ENCODE results near the gene REV1.

Gene REV1

GRCh38 chr2:99488539-99489062, 1.2 kb downstream of the REV1 start:
- Histone ChIP-seq H3K27me3 (ENCODE audit: insufficient read depth, low read length, poor library complexity) (peaks cover 9% of the 10 kb centered on the region), H3K4me1 (ENCODE audit: insufficient read depth, low read length) (peaks cover 43% of the 10 kb centered on the region), H3K4me3 (ENCODE audit: low read depth in 1 of 2, low read length in 2 of 2) (peak overlapping the region; percentile 42 to 86), H3K9ac (ENCODE audit: low read depth, low read length) (peak overlapping the region; percentile 85), H4K20me1 (ENCODE audit: insufficient read depth, low read length) (peaks cover 44% of the 10 kb centered on the region), H2AFZ (ENCODE audit: low read depth, low read length) (peak overlapping the region; percentile 73), H3K27ac (ENCODE audit: low read length) (peak overlapping the region; percentile 70), H3K4me2 (ENCODE audit: insufficient read depth, low read length) (peak overlapping the region; percentile 86), H3K9me3 (ENCODE audit: insufficient read depth, low read length, severe bottlenecking) (no peaks in the 10 kb centered on the region), H3K79me2 (ENCODE audit: insufficient read depth, low read length) (peaks cover 61% of the 10 kb centered on the region), H3K36me3 (ENCODE audit: insufficient read depth, low read length) (no peaks in the 10 kb centered on the region; the same call in 1 of the 2 replicates)
- peak; percentile 14; the same call in 1 of the 3 replicates for ATAC-seq (ENCODE audit: insufficient read depth, low read depth)
- DNase-seq = peak; percentile 19
- TF ChIP-seq, protein P1, sequence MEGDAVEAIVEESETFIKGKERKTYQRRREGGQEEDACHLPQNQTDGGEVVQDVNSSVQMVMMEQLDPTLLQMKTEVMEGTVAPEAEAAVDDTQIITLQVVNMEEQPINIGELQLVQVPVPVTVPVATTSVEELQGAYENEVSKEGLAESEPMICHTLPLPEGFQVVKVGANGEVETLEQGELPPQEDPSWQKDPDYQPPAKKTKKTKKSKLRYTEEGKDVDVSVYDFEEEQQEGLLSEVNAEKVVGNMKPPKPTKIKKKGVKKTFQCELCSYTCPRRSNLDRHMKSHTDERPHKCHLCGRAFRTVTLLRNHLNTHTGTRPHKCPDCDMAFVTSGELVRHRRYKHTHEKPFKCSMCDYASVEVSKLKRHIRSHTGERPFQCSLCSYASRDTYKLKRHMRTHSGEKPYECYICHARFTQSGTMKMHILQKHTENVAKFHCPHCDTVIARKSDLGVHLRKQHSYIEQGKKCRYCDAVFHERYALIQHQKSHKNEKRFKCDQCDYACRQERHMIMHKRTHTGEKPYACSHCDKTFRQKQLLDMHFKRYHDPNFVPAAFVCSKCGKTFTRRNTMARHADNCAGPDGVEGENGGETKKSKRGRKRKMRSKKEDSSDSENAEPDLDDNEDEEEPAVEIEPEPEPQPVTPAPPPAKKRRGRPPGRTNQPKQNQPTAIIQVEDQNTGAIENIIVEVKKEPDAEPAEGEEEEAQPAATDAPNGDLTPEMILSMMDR (IDR thresholded peaks at IDR 0.05; ENCODE audit: borderline replicate concordance, extremely low read depth, low read length, poor library complexity, severe bottlenecking) = no peak
- no peak for TF ChIP-seq EZH2 (IDR thresholded peaks at IDR 0.05; ENCODE audit: borderline replicate concordance, low read depth, low read length, severe bottlenecking)

- no peaks in the 10 kb centered on the region; the same call in 1 of the 2 replicates for H3K36me3 ChIP-seq (ENCODE audit: insufficient read depth, low read length)
- H3K4me1 ChIP-seq (ENCODE audit: insufficient read depth, low read length) = peaks cover 43% of the 10 kb centered on the region
- peaks cover 2% of the 10 kb centered on the region for H3K27me3 ChIP-seq (ENCODE audit: insufficient read depth, low read length, poor library complexity)
- H3K27ac ChIP-seq (ENCODE audit: low read length) = peak overlapping the region; percentile 1; the same call in 1 of the 2 replicates
- DNase-seq (no peak), ATAC-seq (ENCODE audit: insufficient read depth, low read depth) (no peak)
- peaks cover 68% of the 10 kb centered on the region for H3K79me2 ChIP-seq (ENCODE audit: insufficient read depth, low read length)
- peak overlapping the region; percentile 42 to 86; a peak in 3 of 4 replicates for H3K4me3 ChIP-seq (ENCODE audit: low read depth in 1 of 2, low read length in 2 of 2)
- H3K4me2 ChIP-seq (ENCODE audit: insufficient read depth, low read length) = peak overlapping the region; percentile 86
- TF ChIP-seq, protein P1 (IDR thresholded peaks at IDR 0.05; ENCODE audit: borderline replicate concordance, extremely low read depth, low read length, poor library complexity, severe bottlenecking) = no peak
- no peak for TF ChIP-seq EZH2 (IDR thresholded peaks at IDR 0.05; ENCODE audit: borderline replicate concordance, low read depth, low read length, severe bottlenecking)
- peaks cover 50% of the 10 kb centered on the region for H4K20me1 ChIP-seq (ENCODE audit: insufficient read depth, low read length)
- peak overlapping the region; percentile 85; the same call in 1 of the 2 replicates for H3K9ac ChIP-seq (ENCODE audit: low read depth, low read length)
- no peak overlapping the region for H2AFZ ChIP-seq (ENCODE audit: low read depth, low read length)
- H3K9me3 ChIP-seq (ENCODE audit: insufficient read depth, low read length, severe bottlenecking) = no peaks in the 10 kb centered on the region
Measured at GRCh38 chr2:99487906-99488305, 1.9 kb downstream of the REV1 start.

- H3K27ac ChIP-seq (ENCODE audit: low read length) = no peak overlapping the region
- peaks cover 89% of the 10 kb centered on the region for H3K79me2 ChIP-seq (ENCODE audit: insufficient read depth, low read length)
- H3K4me3 ChIP-seq (ENCODE audit: low read depth in 1 of 2, low read length in 2 of 2) = no peak overlapping the region
- peaks cover 10% of the 10 kb centered on the region for H3K36me3 ChIP-seq (ENCODE audit: insufficient read depth, low read length)
- peaks cover 63% of the 10 kb centered on the region for H4K20me1 ChIP-seq (ENCODE audit: insufficient read depth, low read length)
- TF ChIP-seq EZH2 (IDR thresholded peaks at IDR 0.05; ENCODE audit: borderline replicate concordance, low read depth, low read length, severe bottlenecking) = no peak
- TF ChIP-seq, protein P1 (IDR thresholded peaks at IDR 0.05; ENCODE audit: borderline replicate concordance, extremely low read depth, low read length, poor library complexity, severe bottlenecking) = no peak
- no peak overlapping the region for H2AFZ ChIP-seq (ENCODE audit: low read depth, low read length)
- H3K9ac ChIP-seq (ENCODE audit: low read depth, low read length) = no peak overlapping the region
- H3K4me1 ChIP-seq (ENCODE audit: insufficient read depth, low read length) = peaks cover 39% of the 10 kb centered on the region
- no peak for ATAC-seq (ENCODE audit: insufficient read depth, low read depth)
- H3K27me3 ChIP-seq (ENCODE audit: insufficient read depth, low read length, poor library complexity) = no peaks in the 10 kb centered on the region
- H3K9me3 ChIP-seq (ENCODE audit: insufficient read depth, low read length, severe bottlenecking) = no peaks in the 10 kb centered on the region
- H3K4me2 ChIP-seq (ENCODE audit: insufficient read depth, low read length) = peak overlapping the region; percentile 27; the same call in 1 of the 2 replicates
- DNase-seq = no peak
Measured at GRCh38 chr2:99485824-99486223, 4.0 kb downstream of the REV1 start.
